Activated CD4-positive, alpha-beta T cell treated with anti-CD3 and anti-CD28 coated beads, Interleukin-2, amount 10 ng/mL, durations not matched to agents 24 days and 14 days (primary cell): ENCODE results near the gene KLHL2. TPM values are rescaled to one million over a fixed set of nuclear protein-coding genes. Genes with fewer than 3 reads are reported as not detected.

Source experiments
- DNase-seq: peaks from one replicate; pipeline ENCODE4 v3.0.0; 2022
- H3K27ac Mint-ChIP-seq: one replicate; pipeline ENCODE4 v1.8.0; 2022; ENCODE audit warnings: mild to moderate bottlenecking, mixed read lengths
- H3K27me3 Mint-ChIP-seq: one replicate; pipeline ENCODE4 v1.8.0; 2022; ENCODE audit warnings: mixed read lengths
- H3K36me3 Mint-ChIP-seq: one replicate; pipeline ENCODE4 v1.8.0; 2022; ENCODE audit warnings: low read depth, mild to moderate bottlenecking, mixed read lengths
- H3K4me1 Mint-ChIP-seq: one replicate; pipeline ENCODE4 v1.8.0; 2021; ENCODE audit warnings: mixed read lengths
- H3K4me3 Mint-ChIP-seq: one replicate; pipeline ENCODE4 v1.8.0; 2022; ENCODE audit warnings: mild to moderate bottlenecking, moderate library complexity, mixed read lengths
- H3K9me3 Mint-ChIP-seq: one replicate; pipeline ENCODE4 v1.8.0; 2021; ENCODE audit warnings: mixed read lengths
- intact Hi-C: fragments of 100-400 bp; cut with micrococcal nuclease; formaldehyde crosslinking; loops from one replicate; pipeline ENCODE4 v1.15.1; 2023
- total RNA-seq: library from RNA; stranded (reverse); gene quantifications from 2 replicates; pipeline ENCODE4 v1.2.3, GENCODE V29; 2022

KLHL2 gene
- total RNA-seq, 1 donor from 2014 or later = 39.5 TPM

DNA sequence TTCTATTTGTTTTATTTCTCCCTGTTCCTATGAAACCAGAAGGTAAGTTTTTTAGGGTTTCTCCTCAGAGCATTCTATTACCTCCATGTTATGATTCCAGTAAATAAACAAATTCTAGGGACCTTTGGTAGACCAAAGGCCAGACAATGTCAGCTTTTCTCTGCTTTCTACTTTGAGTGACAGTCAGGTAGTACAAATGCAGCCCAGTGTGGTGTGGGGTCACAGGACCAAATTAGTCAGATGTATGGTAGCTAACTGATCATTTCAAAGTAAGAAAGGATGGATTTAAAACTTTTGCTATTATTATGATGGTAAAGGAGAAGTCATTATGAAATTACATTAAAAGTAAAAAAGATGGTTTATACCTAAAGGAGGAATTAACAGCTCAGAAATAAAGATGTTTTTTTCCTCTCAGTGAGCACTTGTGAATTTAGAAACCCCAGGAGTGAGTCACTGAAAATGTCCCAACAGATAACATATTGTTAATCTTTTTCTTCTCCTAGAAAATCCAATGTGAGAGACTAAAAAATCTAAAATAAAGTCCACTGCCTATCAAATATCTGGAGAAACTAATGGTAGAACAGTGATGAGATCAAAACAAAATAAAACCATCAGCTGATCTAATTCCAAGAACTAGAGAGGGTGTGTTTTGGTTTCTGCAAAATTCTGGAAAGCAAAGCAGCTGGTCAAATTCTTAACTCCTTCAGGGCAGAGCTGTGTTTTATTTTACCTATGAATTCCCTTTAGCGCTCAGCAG lies 16.6 kb upstream of the KLHL2 start:
- Mint-ChIP-seq H3K27me3 (no peaks in the 10 kb centered on the region), H3K4me1 (peaks cover 31% of the 10 kb centered on the region), H3K27ac (peak overlapping the region; percentile 85), H3K36me3 (no peaks in the 10 kb centered on the region), H3K4me3 (peak overlapping the region; percentile 25), H3K9me3 (peaks cover 8% of the 10 kb centered on the region)
- intact Hi-C loops = no loop called here
- no peak for DNase-seq

DNA sequence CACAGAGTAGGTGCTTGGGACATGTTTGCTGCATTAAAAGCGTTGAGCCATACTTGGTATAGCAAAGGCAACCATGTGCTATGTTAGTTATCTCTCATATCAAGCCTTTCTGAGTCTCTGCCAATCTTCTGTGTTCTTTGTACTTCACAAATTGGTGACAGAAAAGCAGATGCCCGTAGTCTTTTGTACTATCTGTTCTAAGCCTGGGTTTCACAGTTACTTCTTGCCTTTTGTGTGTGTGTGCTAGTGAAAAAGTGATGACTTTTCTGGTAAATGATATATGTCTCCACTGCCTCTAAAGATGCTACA lies 16.1 kb upstream of the KLHL2 start:
- Mint-ChIP-seq H3K27me3 (no peaks in the 10 kb centered on the region), H3K9me3 (peaks cover 8% of the 10 kb centered on the region), H3K36me3 (no peaks in the 10 kb centered on the region), H3K27ac (peak overlapping the region; percentile 85), H3K4me3 (no peak overlapping the region), H3K4me1 (peaks cover 31% of the 10 kb centered on the region)
- no peak for DNase-seq
- intact Hi-C loops = no loop called here

DNA sequence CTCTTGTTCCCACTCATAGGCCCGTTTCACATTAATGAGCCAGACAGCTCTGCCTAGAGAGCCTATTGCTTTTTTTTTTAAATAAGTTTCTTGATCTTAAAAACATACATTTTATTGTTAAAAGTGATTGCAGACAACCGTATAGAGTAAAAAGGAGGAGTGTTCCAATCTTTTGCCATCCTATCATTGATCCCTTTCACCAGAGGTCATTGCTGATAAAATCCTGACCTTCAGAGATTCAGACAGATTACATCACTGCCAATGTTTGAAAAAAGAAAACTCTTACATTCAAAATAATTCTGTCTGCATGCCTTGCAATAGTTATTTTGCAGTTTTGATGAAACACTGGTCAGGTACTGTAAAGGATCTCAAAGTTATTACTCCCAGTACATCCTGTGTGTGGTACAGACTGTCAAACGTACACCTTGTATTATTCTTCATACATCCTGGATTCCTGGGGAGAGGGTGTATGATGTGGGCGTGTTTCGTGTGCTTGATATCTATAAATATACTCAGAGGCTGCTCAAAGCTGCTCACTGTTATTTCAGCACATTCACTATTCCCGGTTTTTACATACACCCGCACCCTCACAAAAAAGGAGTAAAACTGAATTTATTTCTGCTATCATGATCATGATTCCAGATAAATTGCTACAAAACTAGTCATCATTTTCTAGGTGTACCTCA lies 15.4 kb upstream of the KLHL2 start:
- Mint-ChIP-seq H3K36me3 (no peaks in the 10 kb centered on the region), H3K4me3 (peak overlapping the region; percentile 16), H3K4me1 (peaks cover 31% of the 10 kb centered on the region), H3K27me3 (no peaks in the 10 kb centered on the region), H3K27ac (peak overlapping the region; percentile 85), H3K9me3 (peaks cover 8% of the 10 kb centered on the region)
- intact Hi-C loops = loop anchor here (1.0 kb wide), 1 partner anchor 12 kb away; no protein-coding TSS in a partner anchor
- DNase-seq = no peak

DNA sequence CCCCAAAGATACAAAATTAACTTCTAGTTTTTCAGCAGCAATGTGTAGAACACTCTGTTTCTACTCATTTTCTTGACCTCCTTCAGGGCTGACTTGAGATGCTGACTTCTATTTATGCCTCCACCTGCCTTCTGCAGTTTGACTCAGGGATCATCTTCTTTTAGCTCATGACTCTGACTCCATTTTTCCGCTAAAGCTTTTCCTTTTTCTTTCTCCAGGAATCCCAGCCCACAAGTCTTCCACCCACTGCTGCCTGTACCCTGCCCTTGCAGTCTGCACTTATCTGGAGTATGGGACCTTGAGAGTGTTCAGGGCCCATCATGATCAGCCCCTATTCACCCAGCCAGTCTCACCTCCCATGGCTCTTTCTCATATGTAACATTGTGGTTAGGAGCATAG lies 14.9 kb upstream of the KLHL2 start:
- peak overlapping the region; percentile 59 for H3K27ac Mint-ChIP-seq

DNA sequence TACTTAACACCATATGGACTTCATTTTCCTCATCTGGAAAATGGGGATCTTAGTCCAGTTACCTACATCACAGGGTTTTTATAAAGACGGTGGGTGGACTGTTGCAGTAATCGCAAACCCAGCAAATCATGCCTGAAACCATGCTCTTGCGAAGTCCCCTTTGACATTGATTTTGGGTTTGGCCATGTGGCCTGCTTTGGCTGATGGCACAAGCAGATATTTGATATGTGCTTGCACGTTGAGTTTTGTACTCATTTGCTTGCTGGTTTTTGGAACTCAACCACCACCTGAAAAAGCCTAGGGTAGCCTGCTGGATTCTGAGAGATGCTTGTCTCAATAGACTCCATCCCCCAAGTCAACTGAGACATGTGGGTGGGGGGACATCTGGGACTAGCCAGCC lies 14.4 kb upstream of the KLHL2 start:
- H3K9me3 Mint-ChIP-seq = peaks cover 8% of the 10 kb centered on the region
- no peaks in the 10 kb centered on the region for H3K27me3 Mint-ChIP-seq
- H3K27ac Mint-ChIP-seq = peak overlapping the region; percentile 59
- H3K36me3 Mint-ChIP-seq = no peaks in the 10 kb centered on the region
- H3K4me3 Mint-ChIP-seq = no peak overlapping the region
- intact Hi-C loops = loop anchor here (1.0 kb wide), 1 partner anchor 11 kb away; no protein-coding TSS in a partner anchor
- DNase-seq = no peak
- peaks cover 35% of the 10 kb centered on the region for H3K4me1 Mint-ChIP-seq

More for the DNA sequence above, 14.9 kb upstream of the KLHL2 start:
- Mint-ChIP-seq H3K4me1 (peaks cover 31% of the 10 kb centered on the region), H3K4me3 (peak overlapping the region; percentile 16), H3K36me3 (no peaks in the 10 kb centered on the region), H3K9me3 (peaks cover 8% of the 10 kb centered on the region), H3K27me3 (no peaks in the 10 kb centered on the region)
- DNase-seq = no peak
- intact Hi-C loops = loop anchor here (1.0 kb wide), 1 partner anchor 12 kb away; no protein-coding TSS in a partner anchor

DNA sequence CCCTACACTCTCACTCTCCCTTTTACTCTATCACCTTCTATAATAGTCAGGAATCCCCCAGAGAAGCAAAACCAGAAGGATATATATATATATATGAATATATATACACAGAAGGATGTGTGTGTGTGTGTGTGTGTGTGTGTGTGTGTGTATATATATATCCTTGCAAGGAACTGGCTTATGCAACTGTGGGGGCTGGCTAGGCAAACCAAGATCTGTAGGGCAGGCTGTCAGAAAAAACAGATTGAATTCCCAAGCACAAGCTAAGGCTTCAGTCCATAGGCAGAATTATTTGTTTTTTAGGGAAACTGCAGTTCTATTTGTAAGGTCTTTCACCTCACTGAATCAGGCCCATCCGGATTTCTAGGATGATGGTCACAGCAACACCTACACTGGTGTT lies 13.0 kb upstream of the KLHL2 start:
- Mint-ChIP-seq H3K27me3 (no peaks in the 10 kb centered on the region), H3K27ac (no peak overlapping the region), H3K4me3 (no peak overlapping the region), H3K36me3 (no peaks in the 10 kb centered on the region), H3K9me3 (no peaks in the 10 kb centered on the region), H3K4me1 (peaks cover 36% of the 10 kb centered on the region)
- intact Hi-C loops = no loop called here
- no peak for DNase-seq

DNA sequence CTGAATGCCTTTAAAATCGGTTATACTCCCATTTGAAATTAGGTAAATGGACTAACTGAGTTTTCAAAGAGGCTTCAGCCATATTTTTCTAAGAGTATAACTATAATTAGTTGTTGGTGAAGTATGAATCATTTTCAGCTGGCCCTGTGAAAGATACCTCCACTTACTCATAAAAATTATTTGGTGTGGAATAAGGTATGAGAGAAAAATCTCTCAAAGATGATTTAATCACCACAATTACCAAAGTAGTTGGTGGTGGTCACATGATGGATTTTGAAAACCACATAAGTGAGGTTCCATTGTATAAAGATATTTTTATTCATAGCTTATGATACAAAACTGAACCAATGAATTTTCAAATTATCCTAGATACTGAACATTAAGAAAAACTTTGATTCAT lies 9.0 kb upstream of the KLHL2 start:
- Mint-ChIP-seq H3K27me3 (no peaks in the 10 kb centered on the region), H3K9me3 (no peaks in the 10 kb centered on the region), H3K4me1 (peaks cover 13% of the 10 kb centered on the region), H3K27ac (no peak overlapping the region), H3K36me3 (no peaks in the 10 kb centered on the region), H3K4me3 (no peak overlapping the region)
- no peak for DNase-seq
- intact Hi-C loops = no loop called here

DNA sequence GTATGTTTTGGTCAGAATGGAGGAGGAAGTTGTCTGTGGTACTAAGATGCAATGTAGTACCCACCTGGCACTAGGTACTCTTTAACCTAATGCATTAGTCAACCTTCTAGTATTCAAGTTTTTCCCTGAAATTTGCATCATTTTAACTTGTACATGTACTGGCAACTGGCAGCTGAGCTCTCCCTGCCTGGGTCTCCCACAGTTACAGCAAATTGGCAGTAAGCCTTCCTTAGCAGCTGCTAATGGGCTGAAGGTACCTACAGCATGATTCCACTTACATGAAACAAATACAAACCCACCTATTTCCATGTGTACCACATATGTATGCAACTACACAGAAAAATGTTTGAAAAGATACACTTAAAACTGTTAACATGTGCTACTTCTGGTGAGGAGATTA lies 8.1 kb upstream of the KLHL2 start:
- H3K36me3 Mint-ChIP-seq = no peaks in the 10 kb centered on the region
- no peak for DNase-seq
- no peak overlapping the region for H3K27ac Mint-ChIP-seq
- H3K4me1 Mint-ChIP-seq = peaks cover 20% of the 10 kb centered on the region
- no peaks in the 10 kb centered on the region for H3K9me3 Mint-ChIP-seq
- no peak overlapping the region for H3K4me3 Mint-ChIP-seq
- no peaks in the 10 kb centered on the region for H3K27me3 Mint-ChIP-seq
- intact Hi-C loops = no loop called here

DNA sequence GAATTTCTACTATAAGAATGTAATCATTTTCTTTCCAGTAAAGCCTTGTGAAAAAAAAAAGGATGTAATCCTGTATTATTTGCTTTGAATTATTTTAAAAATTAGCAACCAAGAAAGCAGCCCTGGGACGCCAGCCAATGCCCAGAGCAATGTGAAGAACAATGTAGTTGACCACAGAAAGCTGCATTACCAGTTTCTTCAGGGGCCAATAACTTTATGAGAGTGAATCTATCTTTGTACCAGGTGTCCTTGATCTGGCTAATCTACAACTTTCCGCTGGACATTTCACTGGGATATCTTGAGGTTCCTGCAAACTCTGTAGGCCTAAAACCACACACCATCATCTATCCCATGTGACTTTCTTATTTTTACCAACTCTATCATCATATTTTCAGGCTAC lies 7.6 kb upstream of the KLHL2 start:
- Mint-ChIP-seq H3K9me3 (no peaks in the 10 kb centered on the region), H3K4me3 (no peak overlapping the region), H3K27ac (no peak overlapping the region), H3K4me1 (peaks cover 21% of the 10 kb centered on the region), H3K36me3 (no peaks in the 10 kb centered on the region), H3K27me3 (no peaks in the 10 kb centered on the region)
- intact Hi-C loops = loop anchor here (5.0 to 10.0 kb wide), 2 partner anchors 55 to 88 kb away; no protein-coding TSS in a partner anchor
- DNase-seq = no peak

DNA sequence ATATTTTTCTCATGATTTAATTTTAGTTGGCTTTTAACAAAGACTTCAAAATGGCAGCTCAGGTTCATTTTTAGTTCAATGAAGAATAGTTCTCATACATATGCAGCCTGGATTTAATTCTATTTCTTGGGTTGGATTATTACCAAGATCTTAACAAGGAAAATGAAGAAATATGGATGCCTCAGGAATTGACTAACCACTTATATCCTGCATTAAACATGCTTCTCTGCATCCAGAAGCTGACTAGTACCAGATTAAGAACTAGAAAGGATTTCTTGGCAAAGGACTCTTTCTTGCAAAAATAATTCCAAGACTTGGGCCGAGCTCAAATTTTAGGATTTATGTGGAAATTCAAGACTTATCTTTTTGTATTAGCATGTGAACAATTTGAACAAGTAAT lies 5.6 kb upstream of the KLHL2 start:
- no peaks in the 10 kb centered on the region for H3K9me3 Mint-ChIP-seq
- no peak overlapping the region for H3K27ac Mint-ChIP-seq
- H3K4me1 Mint-ChIP-seq = peaks cover 33% of the 10 kb centered on the region
- DNase-seq = no peak
- no peak overlapping the region for H3K4me3 Mint-ChIP-seq
- H3K36me3 Mint-ChIP-seq = no peaks in the 10 kb centered on the region
- intact Hi-C loops = loop anchor here (5.0 to 10.0 kb wide), 2 partner anchors 53 to 85 kb away; no protein-coding TSS in a partner anchor
- no peaks in the 10 kb centered on the region for H3K27me3 Mint-ChIP-seq

DNA sequence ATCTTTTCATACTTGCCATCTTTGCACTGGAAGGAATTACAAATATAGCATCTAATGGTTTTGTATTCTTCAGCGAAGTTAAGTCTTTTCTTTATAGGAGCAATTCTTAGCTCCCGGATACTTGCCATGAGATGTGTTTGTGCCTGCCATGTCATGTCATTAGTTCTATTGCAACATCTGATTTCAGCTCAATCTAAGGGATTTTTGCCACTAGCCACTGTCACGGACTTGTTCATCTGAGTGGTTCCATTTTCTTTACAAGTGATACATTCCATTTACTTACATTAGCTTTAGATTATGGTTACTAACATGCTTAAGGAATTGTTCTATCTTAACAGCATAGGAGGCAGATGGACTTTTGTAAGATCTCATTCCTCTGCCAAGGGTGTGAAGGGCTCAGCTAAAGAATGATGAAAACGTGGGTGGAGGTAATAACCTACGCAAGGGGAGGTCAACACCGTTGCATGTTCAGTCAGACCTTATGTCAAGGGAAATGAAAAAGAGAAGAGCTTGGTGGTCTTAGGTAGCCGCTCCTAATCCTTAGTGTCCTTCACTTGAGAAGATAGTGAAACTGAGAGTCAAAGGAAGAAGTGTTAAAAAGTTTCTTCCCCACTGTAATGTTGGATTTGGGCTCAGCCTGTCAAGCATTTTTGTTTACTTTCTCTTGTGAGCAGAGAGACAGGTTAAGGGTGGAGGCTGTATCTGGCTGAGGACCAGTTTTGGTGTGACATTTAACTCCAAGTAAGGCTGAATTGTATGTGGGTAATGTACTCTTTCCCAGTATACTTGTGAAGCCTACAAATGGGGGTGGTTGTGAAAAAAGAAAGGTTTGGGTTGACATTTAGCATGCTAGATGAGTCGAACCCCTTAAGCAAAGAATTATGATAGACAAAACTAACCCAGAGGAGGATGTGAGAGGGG lies 3.6 kb upstream of the KLHL2 start:
- Mint-ChIP-seq H3K36me3 (peaks cover 4% of the 10 kb centered on the region), H3K27ac (peak overlapping the region; percentile 81), H3K9me3 (no peaks in the 10 kb centered on the region), H3K4me3 (peak overlapping the region; percentile 60), H3K4me1 (peaks cover 36% of the 10 kb centered on the region), H3K27me3 (no peaks in the 10 kb centered on the region)
- intact Hi-C loops = loop anchor here (1.0 to 10.0 kb wide), 5 partner anchors 12 to 123 kb away; partner anchors contain the start of gene MSMO1
- no peak for DNase-seq

DNA sequence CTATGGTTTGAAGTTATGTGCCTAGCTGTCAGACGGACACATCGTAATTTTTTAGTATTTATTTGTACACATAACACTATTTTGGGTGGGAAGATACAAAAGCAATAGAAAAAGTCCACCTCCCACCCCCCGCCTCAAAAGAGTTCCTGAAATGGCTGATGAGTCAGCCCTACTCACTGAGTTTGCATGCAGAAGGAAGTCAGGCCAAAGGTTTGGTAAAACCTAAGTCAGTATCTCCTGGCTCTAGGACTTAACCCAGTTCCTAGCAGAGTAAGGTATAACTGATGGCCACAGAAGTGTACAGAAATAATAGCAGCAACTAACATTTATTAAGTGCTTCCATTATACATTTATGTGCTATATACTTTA lies 2.9 kb upstream of the KLHL2 start:
- Mint-ChIP-seq H3K9me3 (no peaks in the 10 kb centered on the region), H3K4me3 (peak overlapping the region; percentile 60), H3K27me3 (no peaks in the 10 kb centered on the region), H3K27ac (peak overlapping the region; percentile 81), H3K36me3 (peaks cover 9% of the 10 kb centered on the region), H3K4me1 (peaks cover 39% of the 10 kb centered on the region)
- DNase-seq = peak; percentile 65
- intact Hi-C loops = loop anchor here (1.0 to 10.0 kb wide), 5 partner anchors 12 to 122 kb away; partner anchors contain the start of gene MSMO1

DNA sequence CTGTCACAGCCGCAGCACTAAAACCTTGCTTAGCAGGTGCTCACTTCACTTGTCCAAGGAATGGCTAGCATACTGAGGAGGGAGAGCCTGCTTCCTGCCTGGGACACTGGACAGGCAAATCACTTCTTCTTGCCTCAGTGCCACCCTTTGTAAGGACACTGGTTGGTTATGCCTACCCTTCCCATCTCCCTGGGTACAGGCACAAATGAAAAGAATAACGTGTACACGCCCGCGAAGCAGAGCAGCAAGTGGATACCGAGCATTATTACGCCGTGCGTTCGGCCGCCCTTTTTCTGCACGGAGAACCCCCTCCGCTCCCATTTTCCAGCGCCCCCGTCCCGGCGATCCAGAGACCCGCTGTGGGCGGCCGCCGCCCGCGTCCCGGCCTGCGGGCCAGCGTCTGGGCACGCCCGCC lies 338 bp upstream of the KLHL2 start:
- H3K27ac Mint-ChIP-seq = peak overlapping the region; percentile 70
- no peaks in the 10 kb centered on the region for H3K9me3 Mint-ChIP-seq

More for the DNA sequence above, 338 bp upstream of the KLHL2 start:
- Mint-ChIP-seq H3K27me3 (no peaks in the 10 kb centered on the region), H3K4me3 (peak overlapping the region; percentile 80), H3K36me3 (peaks cover 21% of the 10 kb centered on the region), H3K4me1 (peaks cover 57% of the 10 kb centered on the region)
- intact Hi-C loops = loop anchor here (2.0 to 10.0 kb wide), 3 partner anchors 48 to 94 kb away; partner anchors contain the start of gene TMEM192
- no peak for DNase-seq
